GM18861 (cell line): ENCODE measurements around the gene FBXL4.
"Not testable (repeated sequence)": the region's sequence is repeated elsewhere in the genome, so short reads cannot be mapped to it uniquely, and the experiment has no call there.

Source experiments
- ATAC-seq: cut with Tn5 transposase; IDR thresholded peaks from one replicate; pipeline ENCODE4 v1.9.1; 2021; ENCODE audit not compliant: unreplicated experiment

Gene FBXL4

GRCh38 chr6:98946266-98946878, 1.4 kb downstream of the FBXL4 start:
- no peak for ATAC-seq

GRCh38 chr6:98945311-98946115, 2.2 kb downstream of the FBXL4 start:
- no peak for ATAC-seq

DNA sequence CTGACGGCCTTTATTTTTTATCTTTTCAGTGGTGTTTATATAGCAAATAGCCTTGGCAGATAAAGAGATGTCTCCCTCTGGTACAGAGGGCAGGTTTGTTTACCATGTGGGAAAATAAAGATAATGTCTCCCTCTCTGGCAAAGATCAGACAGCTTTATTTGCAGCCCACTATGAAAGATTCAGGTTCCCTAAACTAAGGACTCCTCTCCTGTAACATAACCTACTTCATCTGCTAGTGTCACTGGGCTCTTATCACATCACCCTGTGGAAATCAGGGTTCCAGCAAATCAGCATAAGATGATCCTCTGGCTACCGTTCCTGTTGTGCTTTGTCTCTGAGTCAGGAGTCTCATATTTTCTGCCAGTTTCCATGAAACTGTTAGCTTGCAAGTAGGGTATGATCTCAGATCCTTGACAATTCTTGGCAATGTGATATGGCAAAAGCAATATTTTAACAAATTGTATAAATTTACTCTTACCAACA, 3.1 kb downstream of the FBXL4 start:
- ATAC-seq: no peak

DNA sequence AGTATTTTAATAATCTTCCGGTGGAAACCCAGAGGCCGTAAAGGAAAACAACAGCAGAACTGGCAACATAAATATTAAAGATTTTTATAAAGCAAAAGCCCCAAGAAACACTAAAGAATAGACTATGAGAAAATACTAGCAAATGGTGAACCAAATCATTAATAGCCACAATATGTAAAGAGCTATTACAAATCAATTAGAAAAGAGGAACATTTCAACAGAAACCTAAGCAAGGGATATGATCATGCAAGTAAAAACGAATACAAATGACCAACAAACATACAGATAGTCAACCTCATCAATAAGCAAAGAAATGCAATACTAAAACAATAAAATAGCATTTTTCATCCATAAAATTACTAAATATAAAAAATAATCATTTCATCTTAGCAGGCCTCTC, 3.6 kb downstream of the FBXL4 start:
- no peak for ATAC-seq

DNA sequence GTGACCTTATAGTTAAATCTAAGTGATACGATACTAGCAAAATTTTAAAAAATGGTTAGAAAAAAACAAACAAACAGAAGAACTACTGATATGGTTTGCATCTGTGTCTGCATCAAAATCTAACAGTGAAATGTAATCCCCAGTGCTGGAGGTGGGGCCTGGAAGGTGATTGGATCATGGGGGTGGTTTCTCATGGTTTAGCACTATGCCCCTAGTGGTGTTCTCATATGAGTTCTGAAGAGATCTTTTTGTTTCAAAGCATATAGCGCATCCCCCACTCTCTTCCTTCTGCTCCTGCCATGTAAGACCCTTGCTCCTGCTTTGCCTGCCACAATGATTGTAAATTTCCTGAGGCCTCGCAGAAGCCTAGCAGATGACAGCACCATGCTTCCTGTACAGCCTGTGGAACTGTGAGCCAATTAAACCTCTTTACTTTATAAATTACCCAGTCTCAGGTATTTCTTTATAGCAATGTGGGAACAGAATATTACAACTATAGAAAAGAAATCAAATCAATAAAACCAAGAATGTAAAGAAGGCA, 5.4 kb downstream of the FBXL4 start:
- no peak for ATAC-seq

- ATAC-seq: no peak
Observed at GRCh38 chr6:98941319-98941718, 6.4 kb downstream of the FBXL4 start.

DNA sequence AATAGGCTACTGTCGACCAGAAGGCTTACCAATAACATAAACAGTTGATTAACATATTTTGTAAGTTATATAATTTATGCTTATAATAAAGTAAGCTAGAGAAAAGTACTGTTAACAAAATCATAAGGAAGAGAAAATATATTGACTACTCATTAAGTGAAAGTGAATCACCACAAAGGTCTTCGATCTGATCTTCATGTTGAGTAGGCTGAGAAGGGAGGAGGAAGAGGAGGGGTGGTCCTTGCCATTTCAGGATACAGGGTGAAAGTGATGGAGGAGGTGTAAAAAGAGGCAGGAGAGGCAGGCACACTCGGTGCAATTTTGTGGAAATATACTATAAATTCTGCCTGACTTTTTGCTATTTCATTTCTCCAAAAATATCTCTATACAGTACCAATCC, 10.4 kb downstream of the FBXL4 start:
- ATAC-seq: no peak

DNA sequence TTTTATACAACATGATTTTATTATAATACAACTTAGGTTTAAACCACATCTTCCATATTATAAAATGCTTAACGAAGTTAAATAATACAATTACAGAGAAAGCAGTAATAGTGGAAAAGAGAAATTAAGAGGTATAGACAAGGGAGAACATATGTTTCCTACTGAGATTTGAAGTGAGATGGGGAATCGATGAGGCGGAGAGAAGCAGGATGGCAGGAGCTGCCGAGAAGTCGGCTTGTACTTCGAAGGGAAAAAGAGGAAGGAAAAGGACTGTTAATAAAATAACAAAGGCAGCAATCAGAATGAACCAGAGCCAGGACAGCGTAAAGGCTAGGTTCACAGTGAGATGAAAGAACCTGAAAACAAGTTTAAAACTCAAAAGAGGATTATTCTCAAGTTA, 15.4 kb downstream of the FBXL4 start:
- no peak for ATAC-seq

- no peak for ATAC-seq
Observed at GRCh38 chr6:98931696-98932095, 16.1 kb downstream of the FBXL4 start.

- ATAC-seq: no peak
Observed at GRCh38 chr6:98929498-98930060, 18.2 kb downstream of the FBXL4 start.

DNA sequence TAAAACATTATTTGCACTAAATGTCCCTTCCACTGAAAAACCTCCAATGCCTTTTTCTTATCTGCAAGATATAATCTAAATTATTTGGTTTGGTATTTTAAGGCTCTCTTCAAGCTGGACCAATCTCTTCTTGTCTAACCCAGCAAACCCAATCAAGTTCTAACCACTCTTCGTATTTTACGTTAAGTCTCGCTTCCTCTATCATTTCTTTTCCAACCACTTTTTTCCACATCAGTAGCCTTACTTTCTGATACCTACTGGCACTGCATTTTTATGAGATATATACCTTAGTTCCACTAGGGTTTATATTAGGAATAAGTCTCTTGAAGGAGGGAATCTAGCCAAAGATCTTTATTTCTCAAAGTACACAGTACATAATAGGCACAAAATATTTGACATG, 19.1 kb downstream of the FBXL4 start:
- ATAC-seq: no peak

DNA sequence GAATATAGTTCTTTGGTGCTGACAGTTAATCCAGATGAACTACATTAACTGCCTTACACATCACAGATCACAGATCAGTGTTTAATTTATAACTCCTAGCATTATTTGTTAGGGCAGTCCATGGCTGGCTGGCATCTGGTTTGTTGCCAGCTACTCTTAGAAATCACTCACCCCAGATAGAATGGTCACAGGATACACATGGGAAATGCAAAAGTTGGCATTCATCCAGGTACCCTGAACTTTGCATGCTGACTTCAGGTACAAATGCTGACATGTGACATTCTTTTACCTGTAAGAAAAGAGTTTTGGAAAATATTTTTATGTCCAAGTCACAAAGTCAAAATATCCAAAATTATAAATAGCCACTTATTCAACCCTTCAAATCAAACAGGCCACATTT, 20.2 kb downstream of the FBXL4 start:
- no peak for ATAC-seq

DNA sequence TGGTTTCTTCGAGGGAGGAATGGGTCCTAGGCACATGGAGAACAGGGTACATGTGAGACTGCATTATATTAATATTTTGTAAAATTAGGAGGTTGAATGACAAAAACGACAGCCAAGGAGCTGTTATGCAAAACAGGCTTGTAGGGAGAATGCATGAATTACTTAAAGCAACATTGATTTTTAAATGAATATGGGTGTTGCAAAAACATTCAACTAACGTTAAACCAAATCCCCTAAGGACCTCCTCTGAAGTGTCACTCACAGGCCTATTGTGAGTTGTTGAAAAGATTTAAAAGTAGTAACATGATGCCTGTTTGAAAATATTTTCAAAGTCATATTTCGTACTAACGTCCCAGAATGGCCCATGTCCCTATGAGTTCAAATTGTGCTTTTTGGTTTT, 21.9 kb downstream of the FBXL4 start:
- no peak for ATAC-seq

DNA sequence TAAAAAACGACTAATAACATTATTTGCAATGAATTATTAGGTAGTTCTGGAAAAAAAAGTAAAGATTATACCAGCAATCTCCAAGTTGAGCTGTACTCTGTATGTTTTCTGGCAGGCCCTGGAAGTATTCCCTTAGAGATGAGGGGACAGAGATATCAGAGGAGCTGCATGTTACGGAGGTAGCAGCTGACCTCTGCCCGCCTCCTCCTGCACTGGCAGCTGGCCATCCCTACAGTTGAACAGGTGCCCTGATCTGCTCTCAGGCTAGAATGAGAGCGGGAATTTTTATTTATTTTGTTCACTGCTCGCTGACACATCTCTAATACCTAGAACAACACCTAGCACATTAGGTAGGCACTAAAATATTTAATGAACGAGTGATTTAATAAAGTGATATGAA, 23.1 kb downstream of the FBXL4 start:
- ATAC-seq: no peak

DNA sequence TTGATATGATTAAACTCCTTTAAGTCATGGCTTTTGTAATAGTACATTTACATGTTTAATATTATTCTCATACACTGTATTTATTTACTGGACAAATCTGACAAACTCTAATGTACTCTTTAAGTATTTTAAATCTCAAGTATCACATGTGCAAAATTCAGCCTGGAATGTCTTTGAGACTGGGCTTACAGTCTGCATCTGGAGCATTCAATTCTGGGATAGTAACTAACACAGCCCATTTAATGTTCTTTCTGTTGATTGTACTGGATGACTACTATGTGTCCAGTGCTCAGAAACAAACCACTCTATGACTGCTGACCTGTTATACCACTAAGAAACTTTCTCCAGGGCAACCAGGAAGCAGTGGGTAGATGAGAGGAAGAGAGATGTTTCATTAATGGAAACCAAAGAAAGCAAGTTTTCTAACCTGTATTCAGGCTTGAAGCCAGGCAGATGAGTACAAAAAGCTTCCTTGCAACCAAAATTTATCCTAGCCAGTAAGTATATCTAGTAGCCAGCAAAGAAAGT, 26.8 kb downstream of the FBXL4 start:
- ATAC-seq: peak; percentile 90

DNA sequence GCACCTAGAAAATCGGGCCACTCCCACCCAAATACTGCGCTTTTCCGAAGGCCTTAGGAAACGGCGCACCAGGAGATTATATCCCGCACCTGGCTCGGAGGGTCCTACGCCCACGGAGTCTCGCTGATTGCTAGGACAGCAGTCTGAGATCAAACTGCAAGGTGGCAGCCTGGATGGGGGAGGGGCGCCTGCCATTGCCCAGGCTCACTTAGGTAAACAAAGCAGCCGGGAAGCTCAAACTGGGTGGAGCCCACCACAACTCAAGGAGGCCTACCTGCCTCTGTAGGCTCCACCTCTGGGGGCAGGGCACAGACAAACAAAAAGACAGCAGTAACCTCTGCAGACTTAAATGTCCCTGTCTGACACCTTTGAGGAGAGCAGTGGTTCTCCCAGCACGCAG, 36.8 kb downstream of the FBXL4 start:
- ATAC-seq: not testable (repeated sequence)

DNA sequence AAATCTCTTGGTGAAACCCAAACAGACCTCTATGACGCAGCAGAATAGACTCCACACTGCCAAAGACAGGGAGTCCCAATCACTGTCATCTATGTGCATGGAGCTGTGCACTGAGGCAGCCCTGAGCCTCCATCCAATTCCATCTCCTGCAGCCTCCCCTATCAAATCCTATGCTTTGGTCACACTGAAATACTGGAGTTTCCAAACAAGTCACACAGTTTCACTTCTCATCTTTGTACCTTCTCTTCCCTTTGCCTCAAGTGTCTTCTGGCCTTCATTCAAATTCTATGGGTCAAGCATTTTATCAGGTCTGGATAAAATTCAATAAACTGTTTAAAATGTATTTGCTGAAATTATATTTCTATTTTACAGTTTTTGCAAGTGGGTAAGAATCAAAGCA, 38.5 kb downstream of the FBXL4 start:
- no peak for ATAC-seq

DNA sequence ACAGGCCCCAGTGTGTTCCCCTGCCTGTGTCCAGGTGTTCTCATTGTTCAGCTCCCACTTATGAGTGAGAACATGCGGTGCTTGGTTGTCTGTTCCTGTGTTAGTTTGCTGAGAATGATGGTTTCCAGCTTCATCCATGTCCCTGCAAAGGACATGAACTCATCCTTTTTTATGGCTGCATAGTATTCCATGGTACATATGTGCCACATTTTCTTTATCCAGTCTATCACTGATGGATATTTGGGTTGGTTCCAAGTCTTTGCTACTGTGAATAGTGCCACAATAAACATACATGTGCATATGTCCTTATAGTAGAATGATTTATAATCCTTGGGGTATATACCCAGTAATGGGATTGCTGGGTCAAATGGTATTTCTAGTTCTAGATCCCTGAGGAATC, 41.4 kb downstream of the FBXL4 start:
- ATAC-seq: not testable (repeated sequence)

- ATAC-seq: no peak
Observed at GRCh38 chr6:98905759-98906158, 42.0 kb downstream of the FBXL4 start.

DNA sequence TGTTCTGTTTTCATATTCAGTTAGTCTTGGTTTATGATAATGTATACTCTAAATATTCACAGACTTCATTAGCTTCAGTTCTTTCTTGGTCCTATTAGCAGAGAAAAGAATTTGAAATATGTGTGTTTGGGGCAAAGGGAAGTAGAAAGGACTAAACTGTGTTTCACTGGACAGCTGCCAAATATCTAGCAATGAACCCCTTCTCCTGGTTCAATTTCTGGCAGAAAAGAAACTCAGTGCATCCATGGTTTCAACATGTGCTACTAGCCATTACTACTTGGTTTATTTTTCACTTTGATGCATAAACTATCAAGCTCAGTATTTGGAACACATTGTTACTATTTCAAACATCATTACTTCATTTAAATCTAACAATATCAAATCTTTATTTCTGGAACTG, 43.6 kb downstream of the FBXL4 start:
- ATAC-seq: no peak

- ATAC-seq: no peak
Observed at GRCh38 chr6:98900706-98901105, 47.0 kb downstream of the FBXL4 start.

DNA sequence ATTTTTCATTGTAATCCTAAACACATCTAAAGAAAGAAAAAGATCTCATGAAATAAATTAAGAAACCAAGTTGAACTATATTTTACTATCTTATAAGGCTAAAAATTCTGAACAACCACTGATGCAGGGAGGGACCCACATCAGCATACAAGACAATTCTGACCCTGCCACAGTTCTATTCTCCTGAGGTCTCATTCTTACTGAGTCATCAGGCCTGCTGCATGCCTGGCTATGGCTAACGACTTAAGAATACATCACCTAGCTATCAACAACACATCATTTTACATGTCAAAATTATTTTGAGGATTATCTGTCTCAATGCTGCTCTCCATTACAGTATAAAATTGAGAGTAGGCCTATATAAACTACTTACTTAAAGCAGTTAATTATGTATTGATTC, 52.9 kb downstream of the FBXL4 start:
- ATAC-seq: no peak
